ENCODE results near the gene SPATA12.

SPATA12 gene, protein sequence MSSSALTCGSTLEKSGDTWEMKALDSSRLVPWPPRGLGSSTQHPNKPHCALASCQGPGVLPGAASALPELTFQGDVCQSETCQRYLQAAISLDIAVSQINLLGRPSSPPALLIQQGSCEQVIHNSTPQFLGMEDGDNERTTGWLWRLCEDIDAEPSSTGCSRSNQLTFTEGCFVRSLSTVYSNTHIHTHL

DNA sequence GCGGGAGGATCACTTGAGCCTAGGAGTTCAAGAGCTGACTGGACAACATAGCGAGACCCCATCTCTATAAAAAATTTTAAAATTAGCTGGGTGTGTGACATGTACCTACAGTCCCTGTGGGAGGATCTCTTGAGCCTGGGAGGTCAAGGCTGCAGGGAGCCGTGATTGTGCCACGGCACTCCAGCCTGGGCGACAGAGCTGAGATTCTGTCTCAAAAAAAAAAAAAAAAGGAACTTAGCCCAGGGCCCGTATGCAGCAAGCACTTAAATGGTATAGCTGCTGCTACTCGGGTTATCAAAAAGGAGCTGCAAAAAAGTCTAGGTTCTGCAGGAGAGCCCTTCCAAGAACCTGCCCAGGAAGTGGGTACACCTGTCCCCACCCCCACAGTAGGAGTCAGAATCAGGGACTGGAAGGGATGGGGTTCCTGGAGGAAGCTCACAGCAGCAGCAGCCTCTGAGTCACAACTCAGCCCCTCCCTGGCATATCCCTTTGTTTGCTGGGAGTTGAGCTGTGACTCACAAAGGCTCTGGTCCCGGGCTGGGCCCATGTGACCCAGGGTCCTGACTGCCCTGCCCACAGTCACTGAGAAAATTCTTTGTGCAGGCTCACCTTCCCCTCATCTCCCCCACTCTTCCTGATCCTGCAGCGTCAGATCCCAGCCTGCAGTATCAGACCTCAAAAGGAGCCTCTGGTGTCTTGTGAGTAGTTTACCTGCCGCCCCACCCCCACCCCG is at the start of gene SPATA12:
Gene SPATA12, plus strand, starts transcription at position 576 of the 733 bp plus-strand sequence. CDS start 13,031 bp downstream, outside the sequence.
- in situ Hi-C loops (cut with HindIII; ENCODE audit: low sequenced_read_pairs): no loop called here

DNA sequence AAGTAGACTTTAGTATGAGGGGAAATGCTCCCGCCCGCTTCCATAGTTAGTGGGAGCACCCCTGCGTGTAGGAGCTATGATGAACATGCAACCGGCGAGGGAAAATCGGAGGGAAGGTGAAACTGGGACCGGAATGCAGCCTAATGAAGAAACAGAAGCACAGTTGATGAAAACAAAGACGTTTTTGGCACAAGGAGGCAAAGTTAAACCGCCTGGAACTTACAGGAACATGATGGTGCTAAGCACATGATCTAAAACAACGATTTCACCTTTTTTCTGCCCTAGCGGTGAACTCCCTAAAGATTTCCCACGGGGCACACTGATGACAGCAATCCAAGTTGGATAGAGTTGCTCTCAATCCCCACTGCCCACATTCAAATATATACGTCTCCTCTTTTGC is 49.4 kb upstream of the SPATA12 start:
- in situ Hi-C loops (cut with HindIII; ENCODE audit: low sequenced_read_pairs): loop anchor here (10.0 kb wide), 1 partner anchor 64 kb away; no protein-coding TSS in a partner anchor

DNA sequence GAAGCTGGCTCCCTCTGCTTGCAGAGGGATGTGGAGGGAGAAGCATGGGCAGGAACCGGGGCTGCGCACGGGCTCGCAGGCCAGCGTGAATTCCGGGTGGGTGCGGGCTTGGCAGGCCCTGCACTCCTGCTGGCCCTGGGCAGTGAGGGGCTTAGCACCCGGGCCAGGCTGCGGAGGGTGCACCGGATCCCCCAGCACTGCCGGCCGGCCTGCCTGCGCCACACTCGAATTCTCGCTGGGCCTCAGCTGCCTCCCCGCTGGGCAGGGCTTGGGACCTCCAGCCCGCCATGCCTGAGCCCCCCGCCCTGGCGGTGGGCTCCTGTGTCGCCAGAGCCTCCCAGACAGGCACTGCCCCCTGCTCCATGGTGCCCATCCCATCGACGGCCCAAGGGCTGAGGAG is 47.6 kb upstream of the SPATA12 start:
- in situ Hi-C loops (cut with HindIII; ENCODE audit: low sequenced_read_pairs): loop anchor here (10.0 kb wide), 1 partner anchor 62 kb away; no protein-coding TSS in a partner anchor

DNA sequence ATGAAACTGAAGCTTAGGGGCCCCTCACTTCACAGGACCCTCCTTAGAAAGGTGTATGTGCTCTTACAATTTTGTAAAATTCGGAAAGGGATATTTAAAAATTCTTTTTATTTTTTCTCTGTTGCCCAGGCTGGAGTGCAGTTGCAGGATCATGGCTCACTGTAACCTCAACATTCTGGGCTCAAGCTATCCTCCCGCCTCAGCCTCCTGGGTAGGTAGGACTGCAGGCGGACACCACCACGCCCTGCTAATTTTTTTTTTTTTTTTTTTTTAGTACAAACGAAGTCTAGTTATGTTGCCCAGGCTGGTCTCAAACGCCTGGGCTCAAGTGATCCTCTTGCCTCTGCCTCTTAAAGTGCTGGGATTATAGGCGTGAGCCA is 45.1 kb upstream of the SPATA12 start:
- in situ Hi-C loops (cut with HindIII; ENCODE audit: low sequenced_read_pairs): loop anchor here (10.0 kb wide), 1 partner anchor 59 kb away; no protein-coding TSS in a partner anchor

DNA sequence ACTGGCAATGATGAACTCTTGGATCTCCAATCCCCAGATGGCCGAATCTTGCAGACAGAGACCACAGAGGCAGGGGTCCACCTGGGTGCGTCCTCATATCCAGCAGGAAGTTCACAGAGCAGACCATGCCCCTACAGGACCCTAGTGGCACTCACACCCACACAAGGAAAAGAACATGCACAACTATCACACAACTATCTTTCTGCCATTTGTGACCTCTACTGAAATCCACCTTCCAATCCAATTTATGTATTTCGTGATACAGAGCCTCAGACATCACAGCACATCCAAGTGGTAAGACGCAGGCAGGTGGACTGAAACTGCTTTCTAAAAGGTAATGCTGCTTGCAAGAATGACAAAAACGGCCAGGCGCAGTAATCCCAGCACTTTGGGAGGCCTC is 44.6 kb upstream of the SPATA12 start:
- in situ Hi-C loops (cut with HindIII; ENCODE audit: low sequenced_read_pairs): loop anchor here (10.0 kb wide), 1 partner anchor 59 kb away; no protein-coding TSS in a partner anchor

DNA sequence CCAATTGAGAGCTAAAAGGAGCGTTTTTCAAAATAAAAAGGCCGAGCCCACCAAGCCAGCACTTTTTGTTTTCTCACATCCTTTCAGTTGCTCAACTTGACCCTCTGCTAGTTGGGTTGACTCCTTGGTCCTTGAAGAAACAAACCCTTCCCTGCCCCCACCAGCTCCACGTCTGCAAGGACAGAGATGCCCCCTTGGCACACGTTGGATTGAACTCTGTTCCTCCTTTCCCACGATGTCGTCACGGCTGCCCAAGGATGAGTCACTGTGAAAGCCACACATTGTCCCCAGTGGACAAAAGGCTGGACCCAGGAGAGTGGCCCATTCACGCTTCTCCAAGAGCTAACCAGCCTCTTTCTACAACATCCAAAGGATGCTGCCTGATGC is 43.0 kb upstream of the SPATA12 start:
- in situ Hi-C loops (cut with HindIII; ENCODE audit: low sequenced_read_pairs): loop anchor here (10.0 kb wide), 1 partner anchor 57 kb away; no protein-coding TSS in a partner anchor

DNA sequence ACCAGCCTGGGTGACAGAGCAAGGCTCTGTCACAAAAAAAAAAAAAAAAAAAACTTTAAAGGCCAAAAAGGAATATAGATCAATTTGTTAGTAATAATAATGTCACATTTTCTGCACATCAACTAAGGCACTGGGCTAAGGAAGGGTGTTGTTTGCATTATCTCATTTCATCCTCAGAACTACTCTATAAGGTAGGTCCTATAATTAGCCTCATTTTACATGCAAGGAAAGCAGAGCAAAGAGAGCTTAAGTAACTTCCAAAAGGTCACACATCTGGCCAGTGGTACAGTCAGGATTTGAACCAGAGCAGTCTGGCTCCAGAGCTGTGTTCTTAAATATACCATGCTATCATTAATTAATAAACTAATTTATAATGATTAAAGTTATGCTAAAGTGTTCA is 42.2 kb upstream of the SPATA12 start:
- in situ Hi-C loops (cut with HindIII; ENCODE audit: low sequenced_read_pairs): loop anchor here (10.0 kb wide), 1 partner anchor 57 kb away; no protein-coding TSS in a partner anchor

DNA sequence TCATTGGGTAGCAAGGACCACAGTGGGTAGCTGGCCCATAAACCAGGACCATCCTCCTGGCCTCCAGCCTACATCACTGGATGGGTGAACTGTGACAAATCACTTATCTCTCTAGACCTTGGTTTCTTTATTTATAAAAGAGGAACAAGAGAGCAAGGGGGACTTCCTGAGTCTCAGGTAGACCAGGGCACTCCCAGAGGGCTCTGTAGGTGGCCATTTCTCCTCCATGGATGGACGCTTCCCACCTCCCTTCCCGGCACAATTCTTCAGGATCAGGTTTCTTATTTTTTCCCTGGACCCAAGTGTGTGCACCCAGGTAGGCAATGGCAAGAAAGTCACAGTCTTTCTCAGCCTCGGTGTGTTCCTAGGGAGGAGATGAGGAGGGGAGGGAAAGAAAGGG is 41.4 kb upstream of the SPATA12 start:
- in situ Hi-C loops (cut with HindIII; ENCODE audit: low sequenced_read_pairs): loop anchor here (10.0 kb wide), 1 partner anchor 56 kb away; no protein-coding TSS in a partner anchor

DNA sequence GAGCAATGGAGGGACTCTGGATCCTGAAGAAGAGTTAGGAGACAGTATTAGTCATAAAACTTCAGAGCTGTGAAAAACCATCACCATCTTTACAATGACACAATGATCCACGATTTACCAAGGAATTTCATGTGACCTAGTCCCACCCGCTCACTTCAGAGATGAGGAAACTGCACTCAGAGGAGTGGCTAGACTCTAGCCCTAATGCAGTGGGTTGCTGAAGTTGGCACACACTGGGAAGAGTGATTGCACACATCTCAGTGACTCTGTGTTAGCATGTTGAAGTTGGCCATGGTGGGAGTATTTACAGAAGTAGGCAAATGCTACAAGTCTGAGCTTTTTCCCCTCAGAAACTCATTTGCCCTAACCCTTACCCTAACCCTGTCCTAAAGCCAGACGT is 35.2 kb upstream of the SPATA12 start:
- in situ Hi-C loops (cut with HindIII; ENCODE audit: low sequenced_read_pairs): no loop called here

DNA sequence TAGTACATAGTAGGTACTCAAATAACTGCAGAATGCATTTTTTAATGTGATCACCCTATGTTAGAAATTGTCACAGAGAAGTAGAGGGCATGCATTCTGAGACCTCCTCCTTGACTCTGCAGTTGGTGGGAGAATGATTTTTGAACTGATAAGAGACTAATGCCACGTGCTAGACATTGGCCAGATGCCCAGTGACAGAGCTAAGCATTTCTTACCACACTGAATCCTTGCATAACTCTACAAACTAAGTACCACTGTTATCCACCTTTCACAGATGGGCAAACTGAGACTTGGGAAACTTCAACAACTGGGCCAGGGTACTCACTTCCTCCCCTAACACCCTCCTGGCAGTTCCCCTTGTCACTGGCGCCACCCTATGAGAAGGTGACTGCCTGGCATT is 33.5 kb upstream of the SPATA12 start:
- in situ Hi-C loops (cut with HindIII; ENCODE audit: low sequenced_read_pairs): no loop called here

DNA sequence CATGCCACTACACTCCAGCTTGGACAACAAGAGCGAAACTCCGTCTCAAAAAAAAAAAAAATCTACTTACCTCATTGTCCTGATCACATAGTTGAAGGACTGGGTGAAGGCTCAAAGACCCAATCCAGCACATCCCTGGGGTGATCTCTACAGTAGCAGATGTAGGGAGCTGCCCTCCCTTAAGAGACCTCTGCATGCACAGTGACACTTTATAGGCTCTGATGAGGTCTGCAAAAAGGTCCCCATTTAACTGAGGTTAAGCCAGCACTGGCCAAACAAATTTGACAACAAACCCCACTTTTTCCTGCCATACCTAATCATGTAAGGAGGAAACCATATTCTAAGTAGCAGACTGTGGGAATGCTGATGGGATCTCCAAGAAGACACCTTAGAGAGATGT is 31.1 kb upstream of the SPATA12 start:
- in situ Hi-C loops (cut with HindIII; ENCODE audit: low sequenced_read_pairs): no loop called here

DNA sequence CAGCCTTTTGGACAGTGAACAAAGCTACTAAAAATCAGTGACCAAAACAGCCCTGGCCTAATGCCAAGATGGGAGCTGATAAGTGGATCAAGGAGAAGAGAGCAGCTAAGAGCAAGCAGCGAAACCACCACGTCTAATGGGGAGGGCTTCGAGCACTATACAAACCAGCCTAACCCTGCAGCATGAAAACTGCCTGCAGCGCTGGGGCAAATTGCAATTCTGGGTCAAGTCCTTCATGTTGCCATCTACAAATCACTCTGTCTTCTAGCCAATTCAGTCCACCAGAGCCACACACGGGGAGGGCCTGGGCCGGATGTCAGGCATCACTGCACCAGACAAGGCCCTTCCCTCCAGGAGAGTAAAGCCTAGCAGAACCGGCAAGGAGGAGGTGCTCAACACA is 30.5 kb upstream of the SPATA12 start:
- in situ Hi-C loops (cut with HindIII; ENCODE audit: low sequenced_read_pairs): no loop called here

DNA sequence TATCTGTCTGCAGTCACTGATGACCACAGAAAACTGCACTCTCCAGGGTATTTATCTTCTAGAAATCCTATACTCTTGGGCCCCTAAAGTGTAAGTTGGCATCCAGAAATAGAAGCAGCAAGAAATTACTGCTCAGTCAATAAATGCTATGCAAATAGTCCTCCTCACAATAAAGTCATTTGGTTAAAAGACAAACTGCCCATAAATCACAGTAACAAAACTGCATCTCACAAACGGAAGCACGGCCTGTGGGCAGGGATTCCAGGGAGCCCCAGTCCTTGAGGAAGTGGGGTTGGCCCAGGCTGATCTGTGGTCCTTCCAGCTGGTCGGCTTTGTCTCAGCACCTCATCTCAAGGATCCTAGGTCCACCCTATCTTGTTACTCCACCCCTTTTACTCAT is 29.7 kb upstream of the SPATA12 start:
- in situ Hi-C loops (cut with HindIII; ENCODE audit: low sequenced_read_pairs): no loop called here

DNA sequence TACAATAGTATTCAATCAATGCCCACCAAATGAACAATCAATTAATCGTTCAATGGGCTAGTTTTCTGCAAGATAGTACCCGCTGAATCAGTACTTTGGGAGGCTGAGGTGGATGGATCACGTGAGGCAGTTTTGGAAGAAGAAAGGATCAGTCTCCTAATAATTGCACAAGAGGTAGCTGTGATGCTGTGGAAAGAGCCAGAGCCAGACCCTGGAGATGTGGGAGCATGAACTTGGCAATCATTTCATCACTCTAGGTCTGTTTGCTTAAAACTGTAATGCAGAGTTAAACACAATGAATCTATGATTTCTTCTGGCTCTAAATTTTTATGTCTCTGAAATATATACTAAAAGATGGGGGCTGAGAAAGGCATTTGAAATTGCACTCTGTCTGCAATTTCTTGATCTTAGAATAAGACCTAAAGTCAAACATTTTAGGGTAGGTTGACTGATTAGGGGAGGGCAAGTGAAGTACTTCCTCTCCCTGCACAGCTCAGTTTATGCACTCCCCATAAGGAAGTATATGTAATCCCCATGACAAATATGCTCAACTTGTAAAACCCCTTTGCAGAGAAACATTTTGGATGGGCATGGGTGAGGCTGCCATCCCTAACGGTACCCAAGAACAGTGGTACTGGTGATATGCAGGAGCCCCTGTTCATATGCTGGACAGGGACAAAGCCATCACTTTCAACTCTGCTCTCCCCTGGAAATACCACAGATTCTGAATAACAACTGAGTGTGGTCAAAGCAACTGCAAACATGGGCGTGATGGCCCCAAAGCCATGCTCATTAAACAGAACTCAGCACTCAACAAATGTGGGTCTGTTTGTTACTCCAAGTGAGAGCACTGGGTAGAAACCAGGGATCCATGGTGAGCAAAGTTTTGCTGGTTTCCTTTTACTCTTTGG is 28.6 kb upstream of the SPATA12 start:
- in situ Hi-C loops (cut with HindIII; ENCODE audit: low sequenced_read_pairs): no loop called here

DNA sequence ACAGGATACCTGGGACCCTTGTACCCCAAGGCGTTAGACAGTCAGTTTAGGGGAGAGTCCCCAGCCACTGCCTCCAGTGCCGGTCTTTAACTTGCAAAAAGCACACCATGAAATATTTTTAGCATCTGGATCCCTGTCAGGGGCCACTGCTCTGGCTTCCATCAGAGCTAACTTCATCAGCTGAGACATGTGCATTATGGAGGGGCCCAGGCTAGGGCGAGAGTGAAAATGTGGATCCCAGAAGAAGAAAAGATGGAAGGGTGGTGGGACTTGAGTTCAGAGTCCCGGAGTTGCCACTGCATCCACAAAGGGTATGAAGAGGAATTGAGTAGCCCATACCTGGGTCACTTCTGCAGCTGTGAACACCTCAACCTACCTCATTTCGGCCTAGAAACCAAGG is 23.5 kb upstream of the SPATA12 start:
- in situ Hi-C loops (cut with HindIII; ENCODE audit: low sequenced_read_pairs): no loop called here

DNA sequence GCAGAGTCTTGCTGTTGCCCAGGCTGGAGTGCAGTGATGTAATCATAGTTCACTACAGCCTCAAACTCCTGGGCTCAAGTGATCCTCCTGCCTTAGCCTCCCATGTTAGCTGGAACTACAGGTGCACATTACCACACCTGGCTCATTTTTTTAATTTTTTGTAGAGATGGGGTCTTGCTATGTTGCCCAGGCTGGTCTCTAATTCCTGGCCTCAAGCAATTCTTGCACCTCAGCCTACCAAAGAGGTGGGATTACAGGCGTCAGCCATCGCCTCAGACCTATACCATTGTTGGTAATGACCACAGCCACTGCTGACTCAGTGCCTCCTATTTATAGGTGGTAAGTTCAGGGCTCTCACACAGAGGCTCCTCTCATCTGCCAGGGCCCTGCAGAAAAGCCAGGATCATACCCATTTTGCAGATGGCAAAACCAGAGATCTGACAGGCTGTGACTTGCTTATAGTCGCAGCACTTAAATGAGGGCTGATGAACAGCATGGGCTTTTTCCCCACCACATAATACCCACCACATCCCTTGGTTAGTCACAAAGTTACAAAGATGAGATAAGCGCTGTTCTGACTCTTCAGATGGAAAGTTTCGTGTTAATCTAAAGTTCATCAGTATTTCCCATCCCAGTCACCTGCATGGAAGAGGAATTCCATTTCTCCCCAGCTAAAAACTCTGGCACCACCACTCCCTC is 21.8 kb upstream of the SPATA12 start:
- in situ Hi-C loops (cut with HindIII; ENCODE audit: low sequenced_read_pairs): no loop called here

DNA sequence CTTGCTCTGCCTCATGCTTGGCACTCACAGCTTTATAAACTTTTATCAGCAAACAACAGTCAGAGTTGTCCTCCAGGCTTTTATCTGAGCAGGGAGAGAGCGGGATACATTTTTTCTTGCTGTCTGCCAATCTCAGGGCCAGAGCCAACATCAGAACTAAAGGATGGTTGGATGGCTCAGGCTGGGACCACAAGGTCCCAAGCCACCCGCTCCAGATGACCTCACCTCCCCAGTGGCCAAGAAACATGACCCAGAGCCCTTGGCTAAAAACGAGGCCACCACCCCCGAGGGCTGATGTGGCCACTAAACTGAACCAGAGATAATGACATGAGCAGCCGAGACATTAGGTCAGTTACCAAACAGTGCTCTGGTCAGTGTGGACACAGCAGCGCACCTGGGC is 18.8 kb upstream of the SPATA12 start:
- in situ Hi-C loops (cut with HindIII; ENCODE audit: low sequenced_read_pairs): no loop called here

DNA sequence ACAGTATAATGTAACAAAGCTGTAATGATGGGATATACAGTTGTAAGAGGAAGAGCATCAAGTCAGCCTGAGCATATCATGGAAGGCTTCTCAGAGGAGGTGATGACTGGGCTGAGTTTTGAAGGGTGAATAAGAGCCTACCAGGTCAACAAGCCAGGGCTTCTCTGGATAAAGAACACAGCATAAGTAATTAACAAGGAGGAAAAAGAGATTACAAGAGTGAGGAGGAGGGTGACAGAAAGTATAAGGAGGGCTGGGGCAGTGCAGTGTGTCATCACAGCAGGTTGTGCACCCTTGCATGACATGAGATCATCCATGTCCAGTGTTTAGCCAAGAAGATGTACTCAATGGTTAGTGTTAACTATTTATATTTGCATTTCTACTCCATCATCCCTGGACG is 16.9 kb upstream of the SPATA12 start:
- in situ Hi-C loops (cut with HindIII; ENCODE audit: low sequenced_read_pairs): no loop called here

DNA sequence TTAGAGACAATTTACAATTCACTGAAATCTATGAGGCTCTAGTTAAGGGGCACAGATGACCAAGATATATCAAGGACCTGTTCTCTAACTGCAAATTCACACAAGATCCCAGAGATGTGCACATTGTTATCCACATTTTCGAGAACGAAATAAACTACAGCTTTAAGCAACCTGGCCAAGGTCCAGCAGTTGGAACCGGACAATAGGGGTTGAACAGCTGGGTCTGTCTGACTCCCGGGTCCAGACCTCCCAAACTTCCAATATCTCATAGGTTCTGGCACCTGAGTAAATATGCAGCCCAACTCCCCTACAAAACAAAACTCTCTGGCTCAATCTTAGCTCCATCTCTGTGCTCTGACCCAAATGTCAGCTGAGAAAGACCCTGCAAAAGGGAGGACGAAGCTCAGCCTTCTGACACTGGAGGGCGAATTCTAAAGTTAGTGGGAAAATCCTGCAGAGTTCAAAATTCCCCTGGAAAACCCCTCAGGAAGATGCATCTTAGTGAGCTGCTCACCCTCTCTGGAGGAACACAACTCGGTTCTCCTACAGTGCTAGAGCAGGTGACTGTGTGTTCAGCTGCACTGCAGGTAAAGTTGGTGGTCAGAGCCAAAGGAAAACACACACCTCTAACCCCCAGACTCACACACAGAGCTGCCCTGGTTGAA is 14.2 kb upstream of the SPATA12 start:
- in situ Hi-C loops (cut with HindIII; ENCODE audit: low sequenced_read_pairs): no loop called here

DNA sequence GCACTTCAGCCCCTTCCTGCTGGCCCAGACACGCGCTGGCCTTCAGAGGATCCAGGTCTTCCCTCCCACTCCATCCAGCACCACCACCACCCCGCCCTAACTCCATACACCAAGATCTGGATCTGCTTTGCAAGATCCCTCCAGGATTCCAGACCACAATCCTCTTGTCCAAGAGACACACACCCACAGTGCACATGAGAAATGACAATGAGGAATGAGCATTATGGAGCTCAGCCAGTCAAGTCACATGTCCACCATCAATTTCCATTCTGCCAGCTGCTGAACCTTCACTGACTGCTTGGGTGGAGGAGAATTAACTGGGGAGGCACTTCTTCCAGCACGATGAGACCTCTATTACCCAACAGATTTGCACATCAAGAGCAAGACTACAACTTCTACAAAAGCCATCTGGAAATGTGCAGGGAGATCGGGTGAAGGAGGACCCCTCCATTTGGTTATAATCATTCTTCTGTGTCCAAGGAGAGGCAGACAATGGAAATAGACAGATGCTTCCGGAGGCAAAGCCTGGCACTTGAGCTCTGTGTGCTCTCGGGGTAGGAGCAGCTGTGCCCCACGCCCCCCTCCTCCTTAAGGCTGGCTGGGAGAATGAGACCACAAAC is 12.3 kb upstream of the SPATA12 start:
- in situ Hi-C loops (cut with HindIII; ENCODE audit: low sequenced_read_pairs): no loop called here

Measured in endothelial cell of hepatic sinusoid (primary cell).